SU-DHL-6 (cell line): ENCODE data around the gene ZNF668.

Experiments
- H2AFZ ChIP-seq: fragments of 200-600 bp; sonication (generic); 2 replicates; pipeline ENCODE4 v1.6.1; 2014; ENCODE audit warnings: low read depth, mild to moderate bottlenecking, moderate library complexity, mixed read lengths, antibody characterized with exemption, low read length; ENCODE audit not compliant: severe bottlenecking
- H3F3A ChIP-seq: fragments of 200-600 bp; shearing (Covaris generic); 2 replicates; pipeline ENCODE4 v1.6.0; 2016; ENCODE audit warnings: antibody characterized with exemption, mild to moderate bottlenecking; ENCODE audit not compliant: insufficient read depth
- H3K27ac ChIP-seq: fragments of 200-600 bp; sonication (generic); 2 replicates; pipeline ENCODE4 v1.5.1; 2016; ENCODE audit warnings: low read depth, mild to moderate bottlenecking, low read length, moderate library complexity, mixed read lengths
- H3K27me3 ChIP-seq: fragments of 200-600 bp; sonication (generic), shearing (Covaris generic); 2 replicates; pipeline ENCODE4 v1.6.0; 2014; ENCODE audit warnings: mild to moderate bottlenecking, low read length
- H3K36me3 ChIP-seq: fragments of 200-600 bp; sonication (generic); 2 replicates; pipeline ENCODE4 v1.6.1; 2014; ENCODE audit warnings: mild to moderate bottlenecking, low read length, mixed read lengths
- H3K4me2 ChIP-seq: fragments of 300-600, 200-600 bp; shearing (Covaris generic), sonication (generic); 2 replicates; pipeline ENCODE4 v1.6.0; 2014; ENCODE audit warnings: low read length, low read depth, mild to moderate bottlenecking; ENCODE audit not compliant: poor library complexity, severe bottlenecking
- H3K4me3 ChIP-seq: fragments of 200-600 bp; sonication (generic); 2 replicates; pipeline ENCODE4 v1.5.1; 2014; ENCODE audit warnings: antibody characterized with exemption, low read length, mild to moderate bottlenecking, mixed read lengths; ENCODE audit not compliant: insufficient read depth, poor library complexity, severe bottlenecking
- H3K79me2 ChIP-seq: fragments of 200-600 bp; sonication (generic); 2 replicates; pipeline ENCODE4 v1.6.1; 2014; ENCODE audit warnings: mild to moderate bottlenecking, low read length, moderate library complexity; ENCODE audit not compliant: insufficient read depth
- H3K9ac ChIP-seq: fragments of 200-600 bp; sonication (generic); 2 replicates; pipeline ENCODE4 v1.7.0; 2014; ENCODE audit warnings: mild to moderate bottlenecking, low read length
- H3K9me2 ChIP-seq: fragments of 200-600 bp; sonication (generic); replicated peaks from 2 replicates; pipeline ENCODE4 v1.6.1; 2014; ENCODE audit warnings: low read length; ENCODE audit not compliant: insufficient read depth
- H3K9me3 ChIP-seq: fragments of 200-600 bp; sonication (generic); 2 replicates; pipeline ENCODE4 v1.6.1; 2014; ENCODE audit warnings: low read length, mixed read lengths; ENCODE audit not compliant: insufficient read depth
- H4K20me1 ChIP-seq: fragments of 200-600 bp; sonication (generic); 2 replicates; pipeline ENCODE4 v1.6.1; 2014; ENCODE audit warnings: low read depth, mild to moderate bottlenecking, antibody characterized with exemption, low read length, moderate library complexity, mixed read lengths
- EZH2phosphoT487 ChIP-seq: fragments of 200-600 bp; sonication (generic), shearing (Covaris generic); conservative IDR thresholded peaks from 2 replicates; pipeline ENCODE4 v1.6.1; 2018; ENCODE audit warnings: mild to moderate bottlenecking, antibody characterized with exemption, low read length, moderate library complexity, mixed read lengths
- TF ChIP-seq, protein P1 (sequence below): fragments of 200-600 bp; sonication (generic); IDR thresholded peaks from one replicate; pipeline ENCODE4 v1.5.1; 2017; ENCODE audit warnings: antibody characterized with exemption, mild to moderate bottlenecking, low read length, moderate library complexity; ENCODE audit not compliant: insufficient read depth, poor library complexity, severe bottlenecking

The ZNF668 gene

DNA sequence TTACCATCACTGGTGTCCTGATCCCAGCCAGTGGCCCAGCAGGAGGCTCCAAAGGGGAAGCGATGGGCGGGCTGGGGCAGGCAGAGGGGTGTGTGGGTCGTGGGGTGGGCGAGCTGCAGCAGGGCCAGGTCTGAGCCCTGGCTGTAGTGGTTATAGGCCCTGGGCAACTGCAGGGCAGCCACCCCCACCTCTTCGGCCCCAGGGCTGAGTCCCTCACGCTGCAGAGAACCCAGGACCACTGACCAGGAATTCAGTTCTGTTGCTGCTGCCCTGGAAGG is 12.5 kb upstream of the ZNF668 start:
- Histone ChIP-seq H3K36me3 (no peaks in the 10 kb centered on the region), H3K9me2 (no peaks in the 10 kb centered on the region), H2AFZ (no peak overlapping the region), H3K9me3 (no peaks in the 10 kb centered on the region), H3K27me3 (no peaks in the 10 kb centered on the region), H3K9ac (no peak overlapping the region), H3K27ac (no peak overlapping the region), H3K79me2 (no peaks in the 10 kb centered on the region; the same call in 1 of the 2 replicates), H4K20me1 (no peaks in the 10 kb centered on the region), H3K4me3 (no peak overlapping the region), H3F3A (no peaks in the 10 kb centered on the region), H3K4me2 (no peak overlapping the region)
- TF ChIP-seq, protein P1, sequence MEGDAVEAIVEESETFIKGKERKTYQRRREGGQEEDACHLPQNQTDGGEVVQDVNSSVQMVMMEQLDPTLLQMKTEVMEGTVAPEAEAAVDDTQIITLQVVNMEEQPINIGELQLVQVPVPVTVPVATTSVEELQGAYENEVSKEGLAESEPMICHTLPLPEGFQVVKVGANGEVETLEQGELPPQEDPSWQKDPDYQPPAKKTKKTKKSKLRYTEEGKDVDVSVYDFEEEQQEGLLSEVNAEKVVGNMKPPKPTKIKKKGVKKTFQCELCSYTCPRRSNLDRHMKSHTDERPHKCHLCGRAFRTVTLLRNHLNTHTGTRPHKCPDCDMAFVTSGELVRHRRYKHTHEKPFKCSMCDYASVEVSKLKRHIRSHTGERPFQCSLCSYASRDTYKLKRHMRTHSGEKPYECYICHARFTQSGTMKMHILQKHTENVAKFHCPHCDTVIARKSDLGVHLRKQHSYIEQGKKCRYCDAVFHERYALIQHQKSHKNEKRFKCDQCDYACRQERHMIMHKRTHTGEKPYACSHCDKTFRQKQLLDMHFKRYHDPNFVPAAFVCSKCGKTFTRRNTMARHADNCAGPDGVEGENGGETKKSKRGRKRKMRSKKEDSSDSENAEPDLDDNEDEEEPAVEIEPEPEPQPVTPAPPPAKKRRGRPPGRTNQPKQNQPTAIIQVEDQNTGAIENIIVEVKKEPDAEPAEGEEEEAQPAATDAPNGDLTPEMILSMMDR: no peak
- no peak for TF ChIP-seq EZH2phosphoT487

GRCh38 chr16:31085873-31086628 is 12.0 kb upstream of the ZNF668 start:
- no peak overlapping the region for H2AFZ ChIP-seq
- H3K4me3 ChIP-seq: no peak overlapping the region
- no peaks in the 10 kb centered on the region for H3K36me3 ChIP-seq
- no peaks in the 10 kb centered on the region for H3K9me3 ChIP-seq
- H4K20me1 ChIP-seq: no peaks in the 10 kb centered on the region
- H3K27me3 ChIP-seq: no peaks in the 10 kb centered on the region
- H3K4me2 ChIP-seq: no peak overlapping the region
- H3K27ac ChIP-seq: no peak overlapping the region
- no peak overlapping the region for H3K9ac ChIP-seq
- H3F3A ChIP-seq: no peaks in the 10 kb centered on the region
- TF ChIP-seq, protein P1: no peak
- TF ChIP-seq EZH2phosphoT487: no peak
- H3K79me2 ChIP-seq: no peaks in the 10 kb centered on the region; the same call in 1 of the 2 replicates
- H3K9me2 ChIP-seq: no peaks in the 10 kb centered on the region

GRCh38 chr16:31085411-31085810 is 11.4 kb upstream of the ZNF668 start:
- no peak overlapping the region for H3K27ac ChIP-seq
- no peaks in the 10 kb centered on the region for H3F3A ChIP-seq

More at GRCh38 chr16:31085411-31085810, 11.4 kb upstream of the ZNF668 start:
- H3K9me3 ChIP-seq: no peaks in the 10 kb centered on the region
- TF ChIP-seq, protein P1: no peak
- no peak for TF ChIP-seq EZH2phosphoT487
- H3K36me3 ChIP-seq: no peaks in the 10 kb centered on the region
- H3K9ac ChIP-seq: no peak overlapping the region
- H3K4me2 ChIP-seq: no peak overlapping the region
- no peaks in the 10 kb centered on the region for H4K20me1 ChIP-seq
- no peaks in the 10 kb centered on the region for H3K9me2 ChIP-seq
- no peaks in the 10 kb centered on the region for H3K27me3 ChIP-seq
- H2AFZ ChIP-seq: no peak overlapping the region
- H3K4me3 ChIP-seq: no peak overlapping the region
- H3K79me2 ChIP-seq: no peaks in the 10 kb centered on the region
